H1 (cell line): ENCODE measurements around the gene DMAC2. TPM values are rescaled to one million over a fixed set of nuclear protein-coding genes. Genes with fewer than 3 reads are reported as not detected.

Experiments
- CREB1 ChIP-seq: IDR thresholded peaks from 2 replicates; pipeline ENCODE4 v1.6.1; 2012; ENCODE audit warnings: inconsistent platforms
- CTBP2 ChIP-seq: IDR thresholded peaks from 2 replicates; pipeline ENCODE4 v1.7.0; 2011; ENCODE audit warnings: borderline replicate concordance, mild to moderate bottlenecking, moderate library complexity, mixed read lengths, low read length; ENCODE audit not compliant: insufficient read depth, insufficient read length
- TCF12 ChIP-seq: IDR thresholded peaks from 2 replicates; pipeline ENCODE4 v1.6.1; 2011; ENCODE audit warnings: low read depth, mild to moderate bottlenecking, low read length
- ZNF274 ChIP-seq: IDR thresholded peaks from 2 replicates; pipeline ENCODE4 v1.7.0; 2012; ENCODE audit warnings: low read length, borderline replicate concordance; ENCODE audit errors: extremely low read depth
- polyA plus RNA-seq, 7 experiments: library from polyadenylated mRNA; depleted of rRNA in 3 of 7; stranded (reverse) in 5 of 7; unstranded in 2 of 7; fragments of >200 nt in 5 of 7; fragments of 200-250 nt in 2 of 7; gene quantifications; 1 replicate in 5 of 7; 2 replicates in 1 of 7; 4 replicates in 1 of 7; pipeline versions ENCODE4 v1.2.1 to v1.2.3, GENCODE V29; 2011 to 2013; ENCODE audit warnings: missing spikeins in 2 of 7, mixed read lengths in 2 of 7
- total RNA-seq: library from RNA; stranded (reverse); fragmentation: NEBNext Ultra II Directional; extraction: Animal tissue kit (Norgen Biotek cat#: 25700); gene quantifications from 2 replicates; pipeline ENCODE4 v1.2.1, GENCODE V29; 2021
- TF ChIP-seq, protein P1 (sequence below): IDR thresholded peaks from 2 replicates; pipeline ENCODE4 v1.6.1; 2011; ENCODE audit warnings: low read depth, mild to moderate bottlenecking, low read length; ENCODE audit not compliant: insufficient read depth

DMAC2 gene
- total and polyA plus RNA-seq, 2 of the 8 experiments (the other 6 are each of a cell fraction or from before 2014, with no cell fraction given): 86.8 to 170 TPM

DNA sequence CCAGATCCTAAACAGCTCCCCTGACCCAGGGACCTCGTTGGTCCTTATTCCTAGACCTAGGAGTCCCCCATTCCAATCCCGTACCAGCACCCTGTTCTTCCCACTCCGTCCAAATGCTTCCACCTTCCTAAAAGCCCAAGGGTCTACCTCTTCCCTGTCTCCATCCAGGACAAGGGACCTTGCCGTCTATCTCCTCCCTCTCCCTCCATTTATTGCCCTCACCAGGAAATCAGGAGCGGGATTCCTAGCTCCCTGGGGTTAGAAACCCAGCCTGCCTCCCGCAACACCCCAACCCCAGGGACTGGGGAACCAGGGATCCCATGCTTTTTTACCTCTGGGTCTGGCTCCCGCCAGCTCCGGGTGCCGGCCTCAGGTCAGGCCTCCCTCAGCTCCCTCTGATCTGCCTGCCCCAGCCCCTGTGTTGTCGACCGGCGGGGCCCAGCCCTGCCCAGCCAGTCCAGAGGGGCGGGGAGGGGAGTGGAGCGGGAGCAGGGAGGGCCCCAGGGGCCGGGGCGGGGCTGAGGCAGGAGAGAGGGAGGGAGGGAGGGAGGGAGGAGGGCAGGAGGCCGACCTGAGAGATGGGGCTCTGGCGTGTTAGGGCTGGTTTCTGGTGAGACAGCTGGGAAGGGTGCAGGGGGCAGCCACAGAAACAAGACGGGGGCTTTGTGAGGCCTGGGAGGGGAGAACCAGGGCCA lies 12.6 kb downstream of the DMAC2 start, which contains the start of gene B3GNT8 (continued):
- TF ChIP-seq, protein P1, sequence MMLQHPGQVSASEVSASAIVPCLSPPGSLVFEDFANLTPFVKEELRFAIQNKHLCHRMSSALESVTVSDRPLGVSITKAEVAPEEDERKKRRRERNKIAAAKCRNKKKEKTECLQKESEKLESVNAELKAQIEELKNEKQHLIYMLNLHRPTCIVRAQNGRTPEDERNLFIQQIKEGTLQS: no peak
- TF ChIP-seq TCF12 (no peak), ZNF274 (no peak), CTBP2 (no peak), CREB1 (no peak)
- TF ChIP-seq, all 59 proteins: peak for 3
